Measurements from ENCODE around the gene ADK.

ADK gene

DNA sequence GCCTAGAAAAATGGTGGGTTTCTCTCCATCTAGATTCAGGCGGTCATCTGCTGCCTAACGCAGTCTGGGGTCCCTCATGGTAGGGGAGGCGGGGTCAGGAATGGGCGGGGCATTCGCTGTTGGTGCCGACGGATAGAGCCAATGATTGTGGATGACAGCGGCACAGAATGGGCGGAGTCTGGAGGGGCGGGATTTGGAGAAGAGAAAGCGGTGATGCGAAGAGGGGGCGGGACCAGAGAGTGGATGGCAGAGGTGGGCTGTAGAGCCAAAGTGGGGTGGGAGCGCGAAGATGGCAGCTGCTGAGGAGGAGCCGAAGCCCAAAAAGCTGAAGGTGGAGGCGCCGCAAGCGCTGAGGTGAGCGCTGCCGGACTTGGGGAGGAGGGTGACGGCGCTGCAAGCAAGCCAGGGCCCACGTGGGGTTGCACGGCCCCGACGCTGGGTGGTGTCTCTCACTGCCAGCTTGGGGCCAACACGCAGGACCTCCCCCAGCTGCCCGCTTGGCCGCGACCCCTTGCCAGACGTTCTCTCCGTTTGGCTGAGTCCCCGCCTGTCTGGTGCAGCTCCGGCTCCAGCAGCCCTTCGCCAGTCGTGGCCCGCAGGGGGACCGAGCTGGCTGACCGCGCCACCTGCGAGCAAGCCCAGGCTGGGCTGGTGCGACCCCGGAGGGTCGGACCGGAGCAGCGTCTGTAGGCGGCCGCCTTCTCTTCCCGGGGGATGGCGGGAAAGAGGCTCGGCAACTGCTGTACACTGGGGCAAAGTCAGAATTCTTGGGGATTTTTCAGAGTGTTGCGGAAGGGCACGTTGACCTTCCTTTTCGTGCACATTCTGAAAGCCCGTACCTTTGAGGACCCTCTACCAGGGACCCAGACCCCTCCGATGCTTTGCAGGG, at the start of gene ADK:
ADK (plus strand) TSS at position 232 of the 889 bp plus-strand sequence; CDS start at position 290, 58 bp downstream.
- peak; percentile 91 for DNase-seq (ENCODE audit: low read depth, low spot score)
- WGBS (ENCODE audit: insufficient coverage, insufficient read length): no CpG with 5 or more reads among the region's 57 CpGs
- H3K36me3 ChIP-seq (ENCODE audit: control insufficient read depth, insufficient read depth, low read length): no peaks in the 10 kb centered on the region

DNA sequence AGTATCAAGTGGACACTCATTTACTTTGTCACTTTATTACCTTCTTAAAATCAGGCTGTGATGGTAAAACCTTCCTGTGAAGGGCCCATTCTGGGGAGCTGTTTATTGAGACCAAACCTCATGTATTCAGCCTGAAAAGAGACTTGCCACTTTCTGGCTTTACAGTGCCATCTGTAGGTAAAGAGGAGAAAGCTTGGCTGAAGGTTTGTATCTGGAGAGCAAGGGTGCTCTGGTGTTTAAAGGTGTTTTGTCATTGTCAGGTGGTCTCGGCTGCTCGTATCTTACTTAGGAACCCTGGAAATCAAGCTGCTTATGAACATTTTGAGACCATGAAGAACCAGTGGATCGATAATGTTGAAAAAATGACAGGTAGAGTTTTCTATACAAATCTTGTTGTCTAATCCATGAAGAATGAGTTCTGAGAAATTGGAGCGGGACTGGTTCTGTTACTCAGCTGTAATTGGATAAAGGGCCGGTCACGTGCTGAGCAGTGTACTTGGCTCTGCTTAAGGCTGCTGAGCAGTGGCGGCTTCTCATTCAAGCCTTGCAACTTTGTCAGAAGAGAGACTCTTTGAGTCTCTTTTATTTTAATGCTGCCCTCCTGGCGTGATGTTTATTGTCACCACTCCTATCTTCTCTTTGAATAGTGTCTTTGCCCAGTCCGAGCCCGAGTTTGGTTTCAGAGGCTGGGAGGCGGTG, 47.3 kb upstream of the ADK start:
- no peak for DNase-seq (ENCODE audit: low read depth, low spot score)
- no peak overlapping the region for H3K4me3 ChIP-seq (ENCODE audit: low read length)
- WGBS (ENCODE audit: insufficient coverage, insufficient read length): no CpG with 5 or more reads among the region's 11 CpGs

More for the DNA sequence above, at the start of gene ADK:
- Histone ChIP-seq H3K4me1 (ENCODE audit: control insufficient read depth, insufficient read depth, low read length) (no peaks in the 10 kb centered on the region), H3K4me3 (ENCODE audit: low read length) (peak within 1 kb of the TSS; percentile 78), H3K27ac (ENCODE audit: low read length) (no peak within 1 kb of the TSS), H3K9me3 (ENCODE audit: control insufficient read depth, insufficient read depth, low read length) (no peaks in the 10 kb centered on the region), H3K27me3 (ENCODE audit: control insufficient read depth, insufficient read depth, low read length) (no peaks in the 10 kb centered on the region)

DNA sequence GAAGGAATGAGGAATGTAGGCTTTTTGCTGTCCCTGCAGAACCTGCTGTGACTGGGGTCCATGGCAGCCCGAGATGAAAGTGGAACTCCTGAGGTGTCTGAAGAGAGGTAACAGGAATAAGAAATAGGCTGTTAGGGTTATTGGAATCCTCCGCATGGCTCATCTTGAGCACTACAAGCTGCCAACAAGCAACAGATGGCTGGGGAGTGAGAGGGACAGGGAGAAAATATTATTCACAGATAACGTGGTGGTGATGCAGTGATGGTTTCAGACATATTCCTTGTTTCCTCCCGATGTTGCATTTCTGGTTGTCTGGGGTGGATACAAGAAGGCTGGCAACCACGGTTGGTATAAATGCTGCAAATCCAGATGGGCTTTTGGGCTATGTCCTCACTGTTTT, 46.5 kb upstream of the ADK start:
- no peak for DNase-seq (ENCODE audit: low read depth, low spot score)
- peaks cover 38% of the 10 kb centered on the region for H3K36me3 ChIP-seq (ENCODE audit: control insufficient read depth, insufficient read depth, low read length)

More for the DNA sequence above, 47.3 kb upstream of the ADK start:
- H3K36me3 ChIP-seq (ENCODE audit: control insufficient read depth, insufficient read depth, low read length): peaks cover 32% of the 10 kb centered on the region
- no peak overlapping the region for H3K27ac ChIP-seq (ENCODE audit: low read length)
- H3K27me3 ChIP-seq (ENCODE audit: control insufficient read depth, insufficient read depth, low read length): no peaks in the 10 kb centered on the region
- H3K9me3 ChIP-seq (ENCODE audit: control insufficient read depth, insufficient read depth, low read length): no peaks in the 10 kb centered on the region
- H3K4me1 ChIP-seq (ENCODE audit: control insufficient read depth, insufficient read depth, low read length): no peaks in the 10 kb centered on the region

DNA sequence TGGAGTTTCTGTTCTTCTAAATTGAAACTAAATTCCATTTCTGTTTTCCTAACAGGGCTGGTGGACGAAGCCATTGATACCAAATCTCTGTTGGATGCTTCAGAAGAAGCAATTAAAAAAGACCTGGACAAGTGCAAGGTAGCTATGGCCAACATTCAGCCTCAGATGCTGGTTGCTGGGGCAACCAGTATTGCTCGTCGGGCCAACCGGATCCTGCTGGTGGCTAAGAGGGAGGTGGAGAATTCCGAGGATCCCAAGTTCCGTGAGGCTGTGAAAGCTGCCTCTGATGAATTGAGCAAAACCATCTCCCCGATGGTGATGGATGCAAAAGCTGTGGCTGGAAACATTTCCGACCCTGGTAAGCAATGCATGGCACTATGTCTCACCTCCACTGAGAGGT, 46.0 kb upstream of the ADK start:
- no peaks in the 10 kb centered on the region for H3K4me1 ChIP-seq (ENCODE audit: control insufficient read depth, insufficient read depth, low read length)
- no peak overlapping the region for H3K4me3 ChIP-seq (ENCODE audit: low read length)
- WGBS (ENCODE audit: insufficient coverage, insufficient read length): no CpG with 5 or more reads among the region's 8 CpGs
- H3K27me3 ChIP-seq (ENCODE audit: control insufficient read depth, insufficient read depth, low read length): no peaks in the 10 kb centered on the region
- H3K27ac ChIP-seq (ENCODE audit: low read length): no peak overlapping the region
- H3K36me3 ChIP-seq (ENCODE audit: control insufficient read depth, insufficient read depth, low read length): peaks cover 39% of the 10 kb centered on the region
- DNase-seq (ENCODE audit: low read depth, low spot score): no peak
- H3K9me3 ChIP-seq (ENCODE audit: control insufficient read depth, insufficient read depth, low read length): no peaks in the 10 kb centered on the region

More for the DNA sequence above, 46.5 kb upstream of the ADK start:
- Histone ChIP-seq H3K27ac (ENCODE audit: low read length) (no peak overlapping the region), H3K4me1 (ENCODE audit: control insufficient read depth, insufficient read depth, low read length) (no peaks in the 10 kb centered on the region), H3K9me3 (ENCODE audit: control insufficient read depth, insufficient read depth, low read length) (no peaks in the 10 kb centered on the region), H3K27me3 (ENCODE audit: control insufficient read depth, insufficient read depth, low read length) (no peaks in the 10 kb centered on the region), H3K4me3 (ENCODE audit: low read length) (no peak overlapping the region)
- WGBS (ENCODE audit: insufficient coverage, insufficient read length): no CpG with 5 or more reads among the region's 5 CpGs

DNA sequence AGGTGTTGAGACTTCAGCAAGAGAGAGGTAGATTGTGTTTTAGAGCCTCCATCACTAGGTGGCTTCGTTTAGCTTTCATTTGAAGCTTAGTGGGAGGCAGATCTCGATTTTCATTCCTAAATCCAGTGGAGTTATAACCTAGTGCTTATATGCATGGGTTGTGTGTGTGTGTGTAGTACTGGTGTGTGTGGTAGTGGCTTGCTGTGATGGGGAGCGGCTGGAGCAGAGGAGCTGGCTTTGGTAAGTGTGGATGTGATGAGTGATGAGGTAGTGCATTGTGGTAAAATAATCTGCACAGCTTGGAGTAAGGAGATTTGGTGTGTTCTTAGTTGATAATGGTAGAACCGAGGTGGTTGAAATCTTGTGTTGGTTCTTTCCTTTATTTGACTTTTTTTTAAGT, 43.6 kb upstream of the ADK start:
- Histone ChIP-seq H3K27ac (ENCODE audit: low read length) (no peak overlapping the region), H3K4me3 (ENCODE audit: low read length) (no peak overlapping the region), H3K9me3 (ENCODE audit: control insufficient read depth, insufficient read depth, low read length) (no peaks in the 10 kb centered on the region), H3K36me3 (ENCODE audit: control insufficient read depth, insufficient read depth, low read length) (peaks cover 51% of the 10 kb centered on the region), H3K4me1 (ENCODE audit: control insufficient read depth, insufficient read depth, low read length) (no peaks in the 10 kb centered on the region), H3K27me3 (ENCODE audit: control insufficient read depth, insufficient read depth, low read length) (no peaks in the 10 kb centered on the region)
- DNase-seq (ENCODE audit: low read depth, low spot score): no peak
- WGBS (ENCODE audit: insufficient coverage, insufficient read length): no CpG with 5 or more reads among the region's 4 CpGs

DNA sequence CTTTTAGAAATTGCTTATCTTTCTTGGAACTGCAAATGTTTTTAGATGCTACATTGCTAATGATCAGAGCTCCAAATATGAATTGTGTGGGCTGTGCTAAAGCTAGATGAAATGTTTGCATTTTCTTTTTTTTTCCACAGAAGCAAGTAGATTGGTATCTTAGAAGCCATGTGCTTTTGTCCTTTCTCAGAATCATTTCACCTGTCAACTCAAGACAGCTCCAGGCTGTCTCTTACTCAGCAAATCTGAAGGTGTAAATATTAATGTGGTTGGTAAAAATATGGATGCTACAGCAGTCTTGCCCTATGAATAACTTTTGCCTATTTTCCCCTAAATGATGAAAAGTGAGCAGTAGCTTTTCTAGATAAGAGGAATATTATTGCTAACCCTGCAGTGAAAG, 41.6 kb upstream of the ADK start:
- Histone ChIP-seq H3K27ac (ENCODE audit: low read length) (no peak overlapping the region), H3K4me3 (ENCODE audit: low read length) (no peak overlapping the region), H3K4me1 (ENCODE audit: control insufficient read depth, insufficient read depth, low read length) (no peaks in the 10 kb centered on the region), H3K36me3 (ENCODE audit: control insufficient read depth, insufficient read depth, low read length) (peaks cover 55% of the 10 kb centered on the region), H3K27me3 (ENCODE audit: control insufficient read depth, insufficient read depth, low read length) (no peaks in the 10 kb centered on the region), H3K9me3 (ENCODE audit: control insufficient read depth, insufficient read depth, low read length) (no peaks in the 10 kb centered on the region)
- no peak for DNase-seq (ENCODE audit: low read depth, low spot score)

DNA sequence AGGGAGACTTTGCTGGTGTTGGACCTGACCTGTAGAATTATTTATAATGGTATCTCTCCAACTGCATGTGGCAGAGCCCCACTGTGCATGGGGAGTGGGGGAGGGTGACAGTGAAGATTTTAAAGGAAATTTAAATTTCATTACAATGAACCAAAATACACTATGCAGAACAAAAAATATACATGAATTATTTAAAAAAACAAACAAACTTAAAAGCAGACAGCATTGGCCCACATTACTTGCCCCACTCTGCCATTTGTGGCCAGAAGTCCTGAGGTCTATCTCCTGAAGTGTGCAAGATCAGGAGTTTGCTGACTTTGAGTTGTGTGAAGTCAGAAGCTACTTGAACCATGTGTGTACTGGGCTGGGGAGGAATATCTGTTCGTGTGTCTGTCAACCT, 40.9 kb upstream of the ADK start:
- no peak overlapping the region for H3K27ac ChIP-seq (ENCODE audit: low read length)

DNA sequence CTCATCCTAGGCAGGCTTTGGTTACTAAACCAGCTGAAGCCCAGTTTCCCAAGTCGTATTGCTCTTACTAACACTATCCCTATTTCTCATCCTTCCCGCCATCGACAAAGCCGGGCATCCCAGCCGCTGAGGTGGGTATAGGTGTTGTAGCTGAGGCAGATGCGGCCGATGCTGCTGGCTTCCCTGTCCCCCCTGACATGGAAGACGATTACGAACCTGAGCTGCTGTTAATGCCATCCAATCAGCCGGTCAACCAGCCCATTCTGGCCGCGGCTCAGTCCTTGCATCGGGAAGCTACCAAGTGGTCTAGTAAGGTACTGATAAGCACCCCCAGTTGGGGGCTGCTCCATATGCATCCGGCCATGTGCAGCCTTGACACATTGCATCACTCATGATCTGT, 39.2 kb upstream of the ADK start:
- Histone ChIP-seq H3K27ac (ENCODE audit: low read length) (no peak overlapping the region), H3K27me3 (ENCODE audit: control insufficient read depth, insufficient read depth, low read length) (no peaks in the 10 kb centered on the region), H3K36me3 (ENCODE audit: control insufficient read depth, insufficient read depth, low read length) (peaks cover 57% of the 10 kb centered on the region), H3K4me1 (ENCODE audit: control insufficient read depth, insufficient read depth, low read length) (no peaks in the 10 kb centered on the region), H3K4me3 (ENCODE audit: low read length) (no peak overlapping the region), H3K9me3 (ENCODE audit: control insufficient read depth, insufficient read depth, low read length) (no peaks in the 10 kb centered on the region)
- WGBS (ENCODE audit: insufficient coverage, insufficient read length): no CpG with 5 or more reads among the region's 14 CpGs
- DNase-seq (ENCODE audit: low read depth, low spot score): no peak

More for the DNA sequence above, 40.9 kb upstream of the ADK start:
- no peaks in the 10 kb centered on the region for H3K27me3 ChIP-seq (ENCODE audit: control insufficient read depth, insufficient read depth, low read length)
- WGBS (ENCODE audit: insufficient coverage, insufficient read length): no CpG with 5 or more reads among the region's 1 CpG
- peaks cover 55% of the 10 kb centered on the region for H3K36me3 ChIP-seq (ENCODE audit: control insufficient read depth, insufficient read depth, low read length)
- H3K4me3 ChIP-seq (ENCODE audit: low read length): no peak overlapping the region
- DNase-seq (ENCODE audit: low read depth, low spot score): no peak
- no peaks in the 10 kb centered on the region for H3K9me3 ChIP-seq (ENCODE audit: control insufficient read depth, insufficient read depth, low read length)
- no peaks in the 10 kb centered on the region for H3K4me1 ChIP-seq (ENCODE audit: control insufficient read depth, insufficient read depth, low read length)

DNA sequence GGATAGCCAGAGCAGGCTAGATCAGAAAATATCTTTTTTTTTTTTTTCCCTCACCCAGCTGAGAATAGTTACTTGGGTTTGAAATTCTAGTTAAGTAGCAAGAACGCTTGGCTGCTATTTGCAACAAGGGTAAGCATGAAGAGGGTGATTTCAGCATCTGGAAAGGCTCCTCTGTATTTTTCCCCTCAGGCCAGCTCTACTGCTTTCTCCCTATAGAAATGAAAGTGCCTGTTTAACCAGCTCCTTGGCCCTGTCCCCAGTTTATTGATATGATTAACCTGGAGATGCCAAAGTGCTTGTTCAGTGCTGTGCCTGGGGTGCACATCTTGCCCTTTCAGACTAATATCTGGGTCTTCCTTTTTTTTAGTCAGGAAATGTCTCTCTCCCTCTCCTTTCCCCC, 37.5 kb upstream of the ADK start:
- Histone ChIP-seq H3K9me3 (ENCODE audit: control insufficient read depth, insufficient read depth, low read length) (no peaks in the 10 kb centered on the region), H3K36me3 (ENCODE audit: control insufficient read depth, insufficient read depth, low read length) (peaks cover 63% of the 10 kb centered on the region), H3K27me3 (ENCODE audit: control insufficient read depth, insufficient read depth, low read length) (no peaks in the 10 kb centered on the region), H3K27ac (ENCODE audit: low read length) (no peak overlapping the region), H3K4me1 (ENCODE audit: control insufficient read depth, insufficient read depth, low read length) (no peaks in the 10 kb centered on the region), H3K4me3 (ENCODE audit: low read length) (no peak overlapping the region)
- WGBS (ENCODE audit: insufficient coverage, insufficient read length): no CpG with 5 or more reads among the region's 1 CpG
- DNase-seq (ENCODE audit: low read depth, low spot score): no peak

DNA sequence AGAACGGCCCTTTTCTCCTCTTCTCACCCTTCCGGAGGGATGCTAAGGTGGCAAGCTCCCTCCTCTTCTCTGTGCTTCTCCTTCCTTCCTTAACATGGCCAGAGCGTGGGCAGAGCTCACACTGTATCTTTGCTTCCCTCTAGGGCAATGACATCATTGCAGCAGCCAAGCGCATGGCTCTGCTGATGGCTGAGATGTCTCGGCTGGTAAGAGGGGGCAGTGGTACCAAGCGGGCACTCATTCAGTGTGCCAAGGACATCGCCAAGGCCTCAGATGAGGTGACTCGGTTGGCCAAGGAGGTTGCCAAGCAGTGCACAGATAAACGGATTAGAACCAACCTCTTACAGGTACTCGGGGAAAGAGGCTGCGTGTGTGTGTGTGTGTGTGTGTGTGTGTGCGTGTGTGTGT, 37.0 kb upstream of the ADK start:
- DNase-seq (ENCODE audit: low read depth, low spot score): no peak
- no peaks in the 10 kb centered on the region for H3K4me1 ChIP-seq (ENCODE audit: control insufficient read depth, insufficient read depth, low read length)
- H3K36me3 ChIP-seq (ENCODE audit: control insufficient read depth, insufficient read depth, low read length): peaks cover 64% of the 10 kb centered on the region
- no peaks in the 10 kb centered on the region for H3K9me3 ChIP-seq (ENCODE audit: control insufficient read depth, insufficient read depth, low read length)
- H3K4me3 ChIP-seq (ENCODE audit: low read length): no peak overlapping the region
- WGBS (ENCODE audit: insufficient coverage, insufficient read length): 100% methylated on average over 1 of the region's 12 CpGs
- no peaks in the 10 kb centered on the region for H3K27me3 ChIP-seq (ENCODE audit: control insufficient read depth, insufficient read depth, low read length)
- no peak overlapping the region for H3K27ac ChIP-seq (ENCODE audit: low read length)

Data from iPS DF 6.9 (cell line).